CD14-positive monocyte (primary cell): ENCODE measurements around the gene PIEZO2. TPM values are rescaled to one million over a fixed set of nuclear protein-coding genes. Genes with fewer than 3 reads are reported as not detected.

Experiments used
- DNase-seq, 3 donors: peaks; one replicate each; pipeline ENCODE4 v3.0.0-alpha.2; 2011 to 2022
- H2AFZ ChIP-seq: 2 replicates; pipeline ENCODE4 v1.6.0; 2012; ENCODE audit warnings: mild to moderate bottlenecking, low read depth, low read length, inconsistent platforms; ENCODE audit not compliant: insufficient read depth, poor library complexity, severe bottlenecking
- H3K27ac ChIP-seq, 2 donors: 1 replicate in 1 of 2; 2 replicates in 1 of 2; pipeline ENCODE4 v1.5.1; 2012 to 2013; ENCODE audit warnings: low read length in 2 of 2, control low read depth in 1 of 2, inconsistent platforms in 1 of 2, low read depth in 1 of 2, mild to moderate bottlenecking in 1 of 2
- H3K27me3 ChIP-seq, 2 donors: one replicate each; pipeline versions ENCODE4 v1.6.0 to v1.6.1; 2011 to 2013; ENCODE audit warnings: low read length in 2 of 2; ENCODE audit not compliant: control insufficient read depth in 2 of 2, insufficient read depth in 2 of 2
- H3K36me3 ChIP-seq, 2 donors: replicated peaks in 1 of 2; 1 replicate in 1 of 2; 2 replicates in 1 of 2; pipeline versions ENCODE4 v1.5.1 to v1.6.1; 2012 to 2013; ENCODE audit warnings: low read length in 2 of 2, control low read depth in 1 of 2, inconsistent platforms in 1 of 2, mild to moderate bottlenecking in 1 of 2; ENCODE audit not compliant: insufficient read depth in 2 of 2, control insufficient read depth in 1 of 2
- H3K4me1 ChIP-seq, 2 donors: 1 replicate in 1 of 2; 2 replicates in 1 of 2; pipeline versions ENCODE4 v1.5.1 to v1.6.1; 2012 to 2013; ENCODE audit warnings: low read length in 2 of 2, control low read depth in 1 of 2, inconsistent platforms in 1 of 2, mild to moderate bottlenecking in 1 of 2, moderate library complexity in 1 of 2; ENCODE audit not compliant: insufficient read depth in 2 of 2, control insufficient read depth in 1 of 2
- H3K4me2 ChIP-seq: replicated peaks from 2 replicates; pipeline ENCODE3; 2012; ENCODE audit warnings: low read length, moderate library complexity, mild to moderate bottlenecking; ENCODE audit not compliant: poor library complexity, severe bottlenecking; ENCODE audit errors: extremely low read depth
- H3K4me3 ChIP-seq, 3 experiments: fragments of 200-600 bp in 1 of 3; sonication (generic) in 1 of 3; replicated peaks in 1 of 3; 1 replicate in 2 of 3; 2 replicates in 1 of 3; pipeline ENCODE4 v1.5.1; 2011 to 2013; ENCODE audit warnings: low read length in 3 of 3, mild to moderate bottlenecking in 3 of 3, control low read depth in 2 of 3, low read depth in 2 of 3, inconsistent platforms in 1 of 3, moderate library complexity in 1 of 3
- H3K79me2 ChIP-seq: 2 replicates; pipeline ENCODE4 v1.6.0; 2012; ENCODE audit warnings: mild to moderate bottlenecking, control low read depth, inconsistent platforms, low read length, moderate library complexity; ENCODE audit not compliant: insufficient read depth
- H3K9ac ChIP-seq: 2 replicates; pipeline ENCODE4 v1.6.0; 2017; ENCODE audit warnings: low read length, mild to moderate bottlenecking; ENCODE audit not compliant: insufficient read depth, poor library complexity, severe bottlenecking
- H3K9me3 ChIP-seq, 2 donors: replicated peaks in 1 of 2; 1 replicate in 1 of 2; 2 replicates in 1 of 2; pipeline versions ENCODE4 v1.5.1 to v1.6.1; 2012 to 2013; ENCODE audit warnings: low read length in 2 of 2, control low read depth in 1 of 2; ENCODE audit not compliant: control insufficient read depth in 1 of 2, insufficient read depth in 1 of 2
- H4K20me1 ChIP-seq: 2 replicates; pipeline ENCODE4 v1.6.0; 2012; ENCODE audit warnings: mild to moderate bottlenecking, low read length, control low read depth, moderate library complexity; ENCODE audit not compliant: insufficient read depth
- H3K27ac Mint-ChIP-seq, 7 donors: one replicate each; pipeline ENCODE4 v1.8.0; 2020; ENCODE audit warnings: mild to moderate bottlenecking in 7 of 7, mixed read lengths in 7 of 7, moderate library complexity in 6 of 7, inconsistent platforms in 2 of 7
- H3K27me3 Mint-ChIP-seq, 3 donors: one replicate each; pipeline ENCODE4 v1.8.0; 2021 to 2022; ENCODE audit warnings: low read depth in 3 of 3, mild to moderate bottlenecking in 3 of 3, mixed read lengths in 3 of 3, moderate library complexity in 3 of 3, inconsistent platforms in 1 of 3
- H3K36me3 Mint-ChIP-seq, 2 donors: one replicate each; pipeline ENCODE4 v1.8.0; 2020; ENCODE audit warnings: mixed read lengths in 2 of 2, inconsistent platforms in 1 of 2, mild to moderate bottlenecking in 1 of 2
- H3K4me1 Mint-ChIP-seq: one replicate; pipeline ENCODE4 v1.8.0; 2020; ENCODE audit warnings: mild to moderate bottlenecking, mixed read lengths
- H3K4me3 Mint-ChIP-seq, 2 donors: one replicate each; pipeline ENCODE4 v1.8.0; 2020; ENCODE audit warnings: mild to moderate bottlenecking in 2 of 2, mixed read lengths in 2 of 2, moderate library complexity in 1 of 2
- H3K9me3 Mint-ChIP-seq, 7 donors: one replicate each; pipeline ENCODE4 v1.8.0; 2020 to 2022; ENCODE audit warnings: mixed read lengths in 7 of 7, mild to moderate bottlenecking in 6 of 7, moderate library complexity in 6 of 7, inconsistent platforms in 2 of 7
- WGBS: methylation state at CpG from one replicate; pipeline ENCODE4 v1.1.5; 2013; ENCODE audit warnings: missing lambda C conversion rate; ENCODE audit not compliant: insufficient coverage; 5-methylcytosine and 5-hydroxymethylcytosine counted together
- intact Hi-C, 2 donors: fragments of 100-400 bp; cut with micrococcal nuclease; formaldehyde crosslinking; loops; one replicate each; pipeline versions ENCODE4 v1.15.0 to v1.15.1; 2023
- polyA plus RNA-seq, 3 donors: library from polyadenylated mRNA; depleted of rRNA in 1 of 3; unstranded in 2 of 3; stranded (reverse) in 1 of 3; fragments of 300-500 nt in 2 of 3; fragments of >200 nt in 1 of 3; fragmentation: Illumina TruSeq in 2 of 3; gene quantifications; 1 replicate in 2 of 3; 2 replicates in 1 of 3; pipeline ENCODE4 v1.2.3, GENCODE V29; 2012 to 2021
- TF ChIP-seq, protein P1 (sequence below): fragments of 200-600 bp; IDR thresholded peaks from one replicate; pipeline ENCODE4 v1.8.0; 2022; ENCODE audit warnings: antibody characterized with exemption, mild to moderate bottlenecking

PIEZO2 gene
- polyA plus RNA-seq, 3 donors = not detected

DNA sequence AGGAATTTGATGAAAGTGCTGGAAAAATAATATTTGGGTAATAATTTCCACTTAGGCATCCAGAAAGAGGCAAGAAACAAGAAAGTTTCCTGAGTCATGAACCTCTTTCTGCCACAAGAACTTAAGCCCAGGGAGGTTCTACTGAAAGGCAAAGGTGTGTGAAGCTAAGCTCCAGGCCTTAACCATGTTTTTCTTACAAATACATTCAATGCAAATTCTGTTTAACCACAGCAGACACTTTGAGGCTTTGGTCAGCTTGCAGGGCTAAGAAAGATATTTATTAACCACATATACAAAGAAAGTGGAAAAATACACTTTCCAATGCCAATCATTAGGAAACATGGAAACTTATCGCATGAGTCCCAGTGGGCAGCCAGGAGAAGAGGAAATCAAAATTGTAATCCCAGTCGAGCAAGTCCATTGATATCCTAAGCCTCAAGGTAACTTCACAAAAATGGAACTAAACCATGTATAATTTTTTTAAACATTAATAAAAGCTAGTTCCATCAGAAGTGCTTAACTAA, 68.3 kb downstream of the PIEZO2 start:
- H3K4me1 Mint-ChIP-seq = no peaks in the 10 kb centered on the region
- H3K27ac Mint-ChIP-seq = no peak overlapping the region
- no peaks in the 10 kb centered on the region for H3K36me3 Mint-ChIP-seq
- H3K27ac ChIP-seq = no peak overlapping the region
- H2AFZ ChIP-seq = no peak overlapping the region
- no peaks in the 10 kb centered on the region for H3K9me3 ChIP-seq
- no peaks in the 10 kb centered on the region for H3K36me3 ChIP-seq
- 100% methylated on average over 1 of the region's 2 CpGs for WGBS
- DNase-seq = no peak
- intact Hi-C loops = no loop called here
- H3K4me2 ChIP-seq = no peak overlapping the region
- no peaks in the 10 kb centered on the region for H4K20me1 ChIP-seq
- peaks cover 0 to 4% (median 0%) of the 10 kb centered on the region in 7 donors for H3K9me3 Mint-ChIP-seq
- TF ChIP-seq, protein P1, sequence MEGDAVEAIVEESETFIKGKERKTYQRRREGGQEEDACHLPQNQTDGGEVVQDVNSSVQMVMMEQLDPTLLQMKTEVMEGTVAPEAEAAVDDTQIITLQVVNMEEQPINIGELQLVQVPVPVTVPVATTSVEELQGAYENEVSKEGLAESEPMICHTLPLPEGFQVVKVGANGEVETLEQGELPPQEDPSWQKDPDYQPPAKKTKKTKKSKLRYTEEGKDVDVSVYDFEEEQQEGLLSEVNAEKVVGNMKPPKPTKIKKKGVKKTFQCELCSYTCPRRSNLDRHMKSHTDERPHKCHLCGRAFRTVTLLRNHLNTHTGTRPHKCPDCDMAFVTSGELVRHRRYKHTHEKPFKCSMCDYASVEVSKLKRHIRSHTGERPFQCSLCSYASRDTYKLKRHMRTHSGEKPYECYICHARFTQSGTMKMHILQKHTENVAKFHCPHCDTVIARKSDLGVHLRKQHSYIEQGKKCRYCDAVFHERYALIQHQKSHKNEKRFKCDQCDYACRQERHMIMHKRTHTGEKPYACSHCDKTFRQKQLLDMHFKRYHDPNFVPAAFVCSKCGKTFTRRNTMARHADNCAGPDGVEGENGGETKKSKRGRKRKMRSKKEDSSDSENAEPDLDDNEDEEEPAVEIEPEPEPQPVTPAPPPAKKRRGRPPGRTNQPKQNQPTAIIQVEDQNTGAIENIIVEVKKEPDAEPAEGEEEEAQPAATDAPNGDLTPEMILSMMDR = no peak
- no peak overlapping the region for H3K9ac ChIP-seq
- H3K27me3 ChIP-seq = no peaks in the 10 kb centered on the region
- H3K4me1 ChIP-seq = no peaks in the 10 kb centered on the region
- no peak overlapping the region for H3K4me3 Mint-ChIP-seq
- H3K4me3 ChIP-seq = no peak overlapping the region
- peaks cover 0 to 4% (median 3%) of the 10 kb centered on the region in 3 donors for H3K27me3 Mint-ChIP-seq
- H3K79me2 ChIP-seq = no peaks in the 10 kb centered on the region

DNA sequence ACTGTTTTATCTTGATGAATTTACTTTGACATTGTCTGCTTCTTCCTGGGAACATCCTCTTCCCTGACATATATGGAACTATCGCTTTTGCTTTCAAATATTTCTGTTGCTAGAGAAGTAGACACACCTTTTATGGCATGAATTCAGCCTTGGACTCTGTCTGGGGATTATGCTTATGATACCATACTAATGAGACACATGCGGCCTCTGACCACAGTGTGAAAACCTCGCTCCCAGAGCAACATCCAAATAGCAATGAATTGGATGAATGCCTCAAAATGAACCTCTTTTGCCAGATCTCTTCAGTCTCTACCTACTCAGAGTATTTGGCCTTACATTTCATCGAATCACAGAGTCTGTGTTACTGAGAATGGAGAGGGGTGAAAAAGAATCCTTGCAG, 70.9 kb downstream of the PIEZO2 start:
- intact Hi-C loops = no loop called here
- no peaks in the 10 kb centered on the region for H3K36me3 Mint-ChIP-seq
- WGBS = no CpG with 5 or more reads among the region's 4 CpGs
- peaks cover 0 to 4% (median 0%) of the 10 kb centered on the region in 7 donors for H3K9me3 Mint-ChIP-seq
- no peak overlapping the region for H2AFZ ChIP-seq
- H3K9ac ChIP-seq = no peak overlapping the region
- H3K27me3 ChIP-seq = no peaks in the 10 kb centered on the region
- no peak overlapping the region for H3K27ac Mint-ChIP-seq
- no peaks in the 10 kb centered on the region for H3K4me1 ChIP-seq
- H3K4me3 Mint-ChIP-seq = no peak overlapping the region
- H3K4me2 ChIP-seq = no peak overlapping the region
- H4K20me1 ChIP-seq = no peaks in the 10 kb centered on the region
- no peaks in the 10 kb centered on the region for H3K9me3 ChIP-seq
- TF ChIP-seq, protein P1 = no peak
- no peaks in the 10 kb centered on the region for H3K36me3 ChIP-seq
- H3K4me1 Mint-ChIP-seq = no peaks in the 10 kb centered on the region
- H3K27me3 Mint-ChIP-seq = peaks cover 0 to 4% (median 3%) of the 10 kb centered on the region in 3 donors
- no peak overlapping the region for H3K27ac ChIP-seq
- H3K79me2 ChIP-seq = no peaks in the 10 kb centered on the region
- no peak for DNase-seq
- H3K4me3 ChIP-seq = no peak overlapping the region
